T-helper 2 cell treated with Interferon-gamma antibody and Interleukin-4, amounts not matched to agents 100 ng/mL and 5 ng/mL, for 36 hours (primary cell): ENCODE measurements around the gene HSPB1. TPM values are rescaled to one million over a fixed set of nuclear protein-coding genes. Genes with fewer than 3 reads are reported as not detected.
"Not testable (repeated sequence)": the region's sequence is repeated elsewhere in the genome, so short reads cannot be mapped to it uniquely, and the experiment has no call there.

Source experiments
- intact Hi-C: fragments of 100-400 bp; cut with micrococcal nuclease; formaldehyde crosslinking; loops from one replicate; pipeline ENCODE4 v1.15.1; 2023
- total RNA-seq: library from RNA; stranded (reverse); gene quantifications from 2 replicates; pipeline ENCODE4 v1.2.3, GENCODE V29; 2022

The HSPB1 gene
- total RNA-seq, 1 donor from 2014 or later, result 57.9 TPM

GRCh38 chr7:76329479-76329878 lies 27.0 kb downstream of the HSPB1 start:
- intact Hi-C loops, result no loop called here

GRCh38 chr7:76330261-76330660 lies 27.8 kb downstream of the HSPB1 start:
- intact Hi-C loops, result no loop called here

- intact Hi-C loops, result no loop called here
Observed at GRCh38 chr7:76330673-76331072, 28.2 kb downstream of the HSPB1 start.

GRCh38 chr7:76332078-76332477 lies 29.6 kb downstream of the HSPB1 start:
- intact Hi-C loops, result no loop called here

- intact Hi-C loops, result no loop called here
Observed at GRCh38 chr7:76333511-76334101, 31.1 kb downstream of the HSPB1 start.

GRCh38 chr7:76334320-76334967 lies 32.0 kb downstream of the HSPB1 start:
- intact Hi-C loops, result no loop called here

- intact Hi-C loops, result not testable (repeated sequence)
Observed at GRCh38 chr7:76335417-76335816, 32.9 kb downstream of the HSPB1 start.

- intact Hi-C loops, result no loop called here
Observed at GRCh38 chr7:76336094-76336493, 33.6 kb downstream of the HSPB1 start.

- intact Hi-C loops, result no loop called here
Observed at GRCh38 chr7:76337147-76337546, 34.7 kb downstream of the HSPB1 start.

GRCh38 chr7:76338298-76339084 lies 36.0 kb downstream of the HSPB1 start:
- intact Hi-C loops, result no loop called here

- intact Hi-C loops, result no loop called here
Observed at GRCh38 chr7:76340617-76341131, 38.2 kb downstream of the HSPB1 start.

- intact Hi-C loops, result no loop called here
Observed at GRCh38 chr7:76342222-76342621, 39.7 kb downstream of the HSPB1 start.

- intact Hi-C loops, result no loop called here
Observed at GRCh38 chr7:76343294-76343930, 40.9 kb downstream of the HSPB1 start.

GRCh38 chr7:76343931-76344321 lies 41.5 kb downstream of the HSPB1 start:
- intact Hi-C loops, result no loop called here

GRCh38 chr7:76346097-76346496 lies 43.6 kb downstream of the HSPB1 start:
- intact Hi-C loops, result no loop called here

- intact Hi-C loops, result no loop called here
Observed at GRCh38 chr7:76346778-76347177, 44.3 kb downstream of the HSPB1 start.

- intact Hi-C loops, result no loop called here
Observed at GRCh38 chr7:76347710-76348109, 45.2 kb downstream of the HSPB1 start.

- intact Hi-C loops, result no loop called here
Observed at GRCh38 chr7:76349313-76349885, 46.9 kb downstream of the HSPB1 start.

- intact Hi-C loops, result loop anchor here (10.0 kb wide), 1 partner anchor 47 kb away; the partner anchor contains the start of gene HSPB1
Observed at GRCh38 chr7:76351372-76351771, 48.9 kb downstream of the HSPB1 start.

GRCh38 chr7:76352193-76352592 lies 49.7 kb downstream of the HSPB1 start:
- intact Hi-C loops, result loop anchor here (10.0 kb wide), 1 partner anchor 47 kb away; the partner anchor contains the start of gene HSPB1

GRCh38 chr7:76353744-76354143 lies 51.3 kb downstream of the HSPB1 start:
- intact Hi-C loops, result loop anchor here (10.0 kb wide), 1 partner anchor 49 kb away; the partner anchor contains the start of gene HSPB1
